ENCODE results near the gene TMEM150A. TPM values are rescaled to one million over a fixed set of nuclear protein-coding genes. Genes with fewer than 3 reads are reported as not detected.

Gene TMEM150A
- total and polyA plus RNA-seq, 2 of the 13 experiments (the other 11 are each of a cell fraction or from before 2014, with no cell fraction given), result 30.1 to 70.4 TPM

- TF ChIP-seq ZNF224 (CRISPR knock-in tag; IDR thresholded peaks at IDR 0.05) (peak; percentile 80; the same call in 1 of the 2 replicates), ZBTB3 (CRISPR knock-in tag; IDR thresholded peaks at IDR 0.05; ENCODE audit: borderline replicate concordance, low read depth) (no peak), ZNF570 (CRISPR knock-in tag; IDR thresholded peaks at IDR 0.05; ENCODE audit: borderline replicate concordance) (no peak), FOXP1 (IDR thresholded peaks at IDR 0.05) (no peak), FOXP1 (CRISPR knock-in tag; IDR thresholded peaks at IDR 0.05) (no peak; the same call in 1 of the 2 replicates), ZNF788 (CRISPR knock-in tag; IDR thresholded peaks at IDR 0.05; ENCODE audit: borderline replicate concordance) (peak; percentile 94; the same call in 1 of the 2 replicates), TOPORS (CRISPR knock-in tag; IDR thresholded peaks at IDR 0.05) (no peak), PRMT3 (CRISPR knock-in tag; IDR thresholded peaks at IDR 0.05; ENCODE audit: borderline replicate concordance, low read depth) (no peak), CCAR2 (optimal IDR thresholded peaks at IDR 0.05; ENCODE audit: low read depth, low read length) (no peak), TEAD3 (CRISPR knock-in tag; optimal IDR thresholded peaks at IDR 0.05; ENCODE audit: borderline replicate concordance) (peak; percentile 57), RBAK (CRISPR knock-in tag; IDR thresholded peaks at IDR 0.05) (no peak), ZNF644 (CRISPR knock-in tag; IDR thresholded peaks at IDR 0.05; ENCODE audit: low read depth) (no peak), PRDM10 (CRISPR knock-in tag; IDR thresholded peaks at IDR 0.05; ENCODE audit: low read depth) (peak; percentile 87), MAF1 (CRISPR knock-in tag; IDR thresholded peaks at IDR 0.05; ENCODE audit: borderline replicate concordance) (peak; percentile 88; the same call in 1 of the 2 replicates)
- TF ChIP-seq, protein P1, sequence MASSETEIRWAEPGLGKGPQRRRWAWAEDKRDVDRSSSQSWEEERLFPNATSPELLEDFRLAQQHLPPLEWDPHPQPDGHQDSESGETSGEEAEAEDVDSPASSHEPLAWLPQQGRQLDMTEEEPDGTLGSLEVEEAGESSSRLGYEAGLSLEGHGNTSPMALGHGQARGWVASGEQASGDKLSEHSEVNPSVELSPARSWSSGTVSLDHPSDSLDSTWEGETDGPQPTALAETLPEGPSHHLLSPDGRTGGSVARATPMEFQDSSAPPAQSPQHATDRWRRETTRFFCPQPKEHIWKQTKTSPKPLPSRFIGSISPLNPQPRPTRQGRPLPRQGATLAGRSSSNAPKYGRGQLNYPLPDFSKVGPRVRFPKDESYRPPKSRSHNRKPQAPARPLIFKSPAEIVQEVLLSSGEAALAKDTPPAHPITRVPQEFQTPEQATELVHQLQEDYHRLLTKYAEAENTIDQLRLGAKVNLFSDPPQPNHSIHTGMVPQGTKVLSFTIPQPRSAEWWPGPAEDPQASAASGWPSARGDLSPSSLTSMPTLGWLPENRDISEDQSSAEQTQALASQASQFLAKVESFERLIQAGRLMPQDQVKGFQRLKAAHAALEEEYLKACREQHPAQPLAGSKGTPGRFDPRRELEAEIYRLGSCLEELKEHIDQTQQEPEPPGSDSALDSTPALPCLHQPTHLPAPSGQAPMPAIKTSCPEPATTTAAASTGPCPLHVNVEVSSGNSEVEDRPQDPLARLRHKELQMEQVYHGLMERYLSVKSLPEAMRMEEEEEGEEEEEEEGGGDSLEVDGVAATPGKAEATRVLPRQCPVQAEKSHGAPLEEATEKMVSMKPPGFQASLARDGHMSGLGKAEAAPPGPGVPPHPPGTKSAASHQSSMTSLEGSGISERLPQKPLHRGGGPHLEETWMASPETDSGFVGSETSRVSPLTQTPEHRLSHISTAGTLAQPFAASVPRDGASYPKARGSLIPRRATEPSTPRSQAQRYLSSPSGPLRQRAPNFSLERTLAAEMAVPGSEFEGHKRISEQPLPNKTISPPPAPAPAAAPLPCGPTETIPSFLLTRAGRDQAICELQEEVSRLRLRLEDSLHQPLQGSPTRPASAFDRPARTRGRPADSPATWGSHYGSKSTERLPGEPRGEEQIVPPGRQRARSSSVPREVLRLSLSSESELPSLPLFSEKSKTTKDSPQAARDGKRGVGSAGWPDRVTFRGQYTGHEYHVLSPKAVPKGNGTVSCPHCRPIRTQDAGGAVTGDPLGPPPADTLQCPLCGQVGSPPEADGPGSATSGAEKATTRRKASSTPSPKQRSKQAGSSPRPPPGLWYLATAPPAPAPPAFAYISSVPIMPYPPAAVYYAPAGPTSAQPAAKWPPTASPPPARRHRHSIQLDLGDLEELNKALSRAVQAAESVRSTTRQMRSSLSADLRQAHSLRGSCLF (CRISPR knock-in tag; IDR thresholded peaks at IDR 0.05; ENCODE audit: borderline replicate concordance), result no peak
- TF ChIP-seq, protein P2, sequence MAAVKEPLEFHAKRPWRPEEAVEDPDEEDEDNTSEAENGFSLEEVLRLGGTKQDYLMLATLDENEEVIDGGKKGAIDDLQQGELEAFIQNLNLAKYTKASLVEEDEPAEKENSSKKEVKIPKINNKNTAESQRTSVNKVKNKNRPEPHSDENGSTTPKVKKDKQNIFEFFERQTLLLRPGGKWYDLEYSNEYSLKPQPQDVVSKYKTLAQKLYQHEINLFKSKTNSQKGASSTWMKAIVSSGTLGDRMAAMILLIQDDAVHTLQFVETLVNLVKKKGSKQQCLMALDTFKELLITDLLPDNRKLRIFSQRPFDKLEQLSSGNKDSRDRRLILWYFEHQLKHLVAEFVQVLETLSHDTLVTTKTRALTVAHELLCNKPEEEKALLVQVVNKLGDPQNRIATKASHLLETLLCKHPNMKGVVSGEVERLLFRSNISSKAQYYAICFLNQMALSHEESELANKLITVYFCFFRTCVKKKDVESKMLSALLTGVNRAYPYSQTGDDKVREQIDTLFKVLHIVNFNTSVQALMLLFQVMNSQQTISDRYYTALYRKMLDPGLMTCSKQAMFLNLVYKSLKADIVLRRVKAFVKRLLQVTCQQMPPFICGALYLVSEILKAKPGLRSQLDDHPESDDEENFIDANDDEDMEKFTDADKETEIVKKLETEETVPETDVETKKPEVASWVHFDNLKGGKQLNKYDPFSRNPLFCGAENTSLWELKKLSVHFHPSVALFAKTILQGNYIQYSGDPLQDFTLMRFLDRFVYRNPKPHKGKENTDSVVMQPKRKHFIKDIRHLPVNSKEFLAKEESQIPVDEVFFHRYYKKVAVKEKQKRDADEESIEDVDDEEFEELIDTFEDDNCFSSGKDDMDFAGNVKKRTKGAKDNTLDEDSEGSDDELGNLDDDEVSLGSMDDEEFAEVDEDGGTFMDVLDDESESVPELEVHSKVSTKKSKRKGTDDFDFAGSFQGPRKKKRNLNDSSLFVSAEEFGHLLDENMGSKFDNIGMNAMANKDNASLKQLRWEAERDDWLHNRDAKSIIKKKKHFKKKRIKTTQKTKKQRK (IDR thresholded peaks at IDR 0.05; ENCODE audit: low read length), result no peak
Observed at GRCh38 chr2:85561280-85562212, 41.0 kb downstream of the TMEM150A start, which contains the start of gene GGCX (continued).
